M059J (cell line): ENCODE measurements around the gene BDH2. TPM values are rescaled to one million over a fixed set of nuclear protein-coding genes. Genes with fewer than 3 reads are reported as not detected.

Source experiments
- DNase-seq: peaks from one replicate; pipeline ENCODE4 v3.0.0-alpha.2; 2012; ENCODE audit warnings: low read depth
- total RNA-seq: library from RNA; depleted of rRNA; stranded (reverse); fragments of >200 nt; shearing (Covaris generic); gene quantifications from 2 replicates; pipeline ENCODE4 v1.2.3, GENCODE V29; 2014

BDH2 gene
- total RNA-seq, 1 experiment from 2014 or later, result 17.3 TPM

- DNase-seq, result no peak
These were observed 14.0 kb downstream of the BDH2 start for GRCh38 chr4:103085555-103086196.

GRCh38 chr4:103079621-103080020, 20.0 kb downstream of the BDH2 start:
- DNase-seq, result no peak

GRCh38 chr4:103076747-103077347, 22.8 kb downstream of the BDH2 start, which contains the start of gene SLC9B2:
SLC9B2 (minus strand) TSS chr4:103076761; CDS start chr4:103067550, 9,211 bp downstream.
- DNase-seq, result no peak

- DNase-seq, result peak; percentile 61
These were observed 23.5 kb downstream of the BDH2 start for GRCh38 chr4:103075894-103076746.

- peak; percentile 16 for DNase-seq
These were observed 24.2 kb downstream of the BDH2 start for GRCh38 chr4:103075435-103075893.

- DNase-seq, result no peak
These were observed 24.7 kb downstream of the BDH2 start for GRCh38 chr4:103074744-103075434.

- DNase-seq, result no peak
These were observed 25.7 kb downstream of the BDH2 start for GRCh38 chr4:103073792-103074438.

- peak; percentile 43 for DNase-seq
These were observed 31.6 kb downstream of the BDH2 start for GRCh38 chr4:103067841-103068547.

GRCh38 chr4:103060453-103061148, 39.0 kb downstream of the BDH2 start:
- DNase-seq, result no peak

- no peak for DNase-seq
These were observed 45.6 kb downstream of the BDH2 start for GRCh38 chr4:103054030-103054429.

GRCh38 chr4:103052779-103053178, 46.9 kb downstream of the BDH2 start:
- no peak for DNase-seq

GRCh38 chr4:103052145-103052544, 47.5 kb downstream of the BDH2 start:
- DNase-seq, result no peak

- no peak for DNase-seq
These were observed 48.7 kb downstream of the BDH2 start for GRCh38 chr4:103050736-103051436.

- peak; percentile 30 for DNase-seq
These were observed 53.0 kb downstream of the BDH2 start for GRCh38 chr4:103046416-103047290.

- DNase-seq, result no peak
These were observed 55.5 kb downstream of the BDH2 start for GRCh38 chr4:103044183-103044582.

- no peak for DNase-seq
These were observed 63.5 kb downstream of the BDH2 start for GRCh38 chr4:103036169-103036568.

- peak; percentile 51 for DNase-seq
These were observed 67.1 kb downstream of the BDH2 start for GRCh38 chr4:103032574-103032973.

GRCh38 chr4:103030791-103031190, 68.8 kb downstream of the BDH2 start:
- DNase-seq, result no peak
